Fibroblast of mammary gland (primary cell): Measurements from ENCODE around the gene C16orf54.
"Not testable (repeated sequence)": the region's sequence is repeated elsewhere in the genome, so short reads cannot be mapped to it uniquely, and the experiment has no call there.

Experiments
- DNase-seq: peaks from one replicate; pipeline ENCODE4 v3.0.0-alpha.2; 2010; ENCODE audit warnings: low read depth
- H3K4me3 ChIP-seq: 2 replicates; pipeline ENCODE4 v1.5.1; 2011; ENCODE audit warnings: low read depth, mild to moderate bottlenecking, low read length, moderate library complexity; ENCODE audit not compliant: control insufficient read depth
- TF ChIP-seq, protein P1 (sequence below): conservative IDR thresholded peaks from 2 replicates; pipeline ENCODE4 v1.5.1; 2011; ENCODE audit warnings: low read depth, low read length, inconsistent platforms; ENCODE audit not compliant: control insufficient read depth, insufficient read depth

C16orf54 gene

DNA sequence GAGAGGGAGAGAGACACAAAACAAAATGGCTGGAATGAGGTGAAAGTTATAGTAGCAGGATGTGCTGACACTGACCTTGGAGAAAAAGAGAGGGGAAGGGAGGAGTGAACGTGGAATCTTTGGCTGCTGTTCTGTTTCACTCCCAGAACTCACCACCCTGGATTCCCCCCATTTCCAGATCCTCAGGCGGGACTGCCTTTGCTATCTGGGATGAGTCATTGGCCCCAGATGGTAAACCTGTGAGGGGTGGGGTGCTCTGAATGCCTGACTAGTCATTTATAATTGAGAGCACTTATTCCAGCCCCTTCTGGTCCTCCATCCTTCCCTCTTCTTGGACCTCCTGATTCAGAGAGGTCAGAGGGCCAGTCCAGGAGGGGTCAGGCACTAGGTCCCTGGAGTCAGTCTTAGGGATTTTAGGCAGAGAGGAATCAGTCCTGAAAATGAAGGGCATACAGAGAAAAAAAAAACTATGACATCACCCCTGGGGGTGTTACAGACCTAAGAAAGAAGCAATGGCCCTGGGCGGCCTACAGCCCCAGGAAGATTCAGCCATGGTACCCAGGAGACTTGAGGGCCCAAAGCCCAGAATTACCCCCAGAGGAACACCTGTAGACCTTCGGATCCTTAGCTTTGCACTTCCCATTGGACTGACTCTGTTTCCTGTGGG lies 30.1 kb upstream of the C16orf54 start:
- H3K4me3 ChIP-seq: no peak overlapping the region
- DNase-seq: peak; percentile 53
- TF ChIP-seq, protein P1, sequence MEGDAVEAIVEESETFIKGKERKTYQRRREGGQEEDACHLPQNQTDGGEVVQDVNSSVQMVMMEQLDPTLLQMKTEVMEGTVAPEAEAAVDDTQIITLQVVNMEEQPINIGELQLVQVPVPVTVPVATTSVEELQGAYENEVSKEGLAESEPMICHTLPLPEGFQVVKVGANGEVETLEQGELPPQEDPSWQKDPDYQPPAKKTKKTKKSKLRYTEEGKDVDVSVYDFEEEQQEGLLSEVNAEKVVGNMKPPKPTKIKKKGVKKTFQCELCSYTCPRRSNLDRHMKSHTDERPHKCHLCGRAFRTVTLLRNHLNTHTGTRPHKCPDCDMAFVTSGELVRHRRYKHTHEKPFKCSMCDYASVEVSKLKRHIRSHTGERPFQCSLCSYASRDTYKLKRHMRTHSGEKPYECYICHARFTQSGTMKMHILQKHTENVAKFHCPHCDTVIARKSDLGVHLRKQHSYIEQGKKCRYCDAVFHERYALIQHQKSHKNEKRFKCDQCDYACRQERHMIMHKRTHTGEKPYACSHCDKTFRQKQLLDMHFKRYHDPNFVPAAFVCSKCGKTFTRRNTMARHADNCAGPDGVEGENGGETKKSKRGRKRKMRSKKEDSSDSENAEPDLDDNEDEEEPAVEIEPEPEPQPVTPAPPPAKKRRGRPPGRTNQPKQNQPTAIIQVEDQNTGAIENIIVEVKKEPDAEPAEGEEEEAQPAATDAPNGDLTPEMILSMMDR: no peak

DNA sequence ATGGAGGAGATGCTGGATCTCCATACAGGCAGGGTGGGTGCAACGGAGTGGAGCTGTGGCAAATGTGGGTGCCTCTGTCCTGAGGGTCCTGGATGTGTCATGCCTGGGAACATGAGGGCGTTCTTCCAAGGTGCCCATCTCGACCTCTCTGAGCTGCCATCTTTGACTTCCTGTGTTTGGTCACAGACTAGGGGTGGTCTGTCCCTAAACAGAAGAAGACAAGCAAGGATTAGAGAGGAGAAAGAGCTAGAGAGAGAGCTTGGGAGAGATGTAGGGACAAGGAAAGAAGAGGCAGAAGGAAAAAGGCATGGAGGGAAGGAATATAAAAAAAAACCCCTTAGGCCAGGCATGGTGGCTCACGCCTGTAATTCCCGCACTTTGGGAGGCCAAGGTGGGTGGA lies 28.9 kb upstream of the C16orf54 start:
- TF ChIP-seq, protein P1: no peak
- no peak for DNase-seq
- H3K4me3 ChIP-seq: no peak overlapping the region

DNA sequence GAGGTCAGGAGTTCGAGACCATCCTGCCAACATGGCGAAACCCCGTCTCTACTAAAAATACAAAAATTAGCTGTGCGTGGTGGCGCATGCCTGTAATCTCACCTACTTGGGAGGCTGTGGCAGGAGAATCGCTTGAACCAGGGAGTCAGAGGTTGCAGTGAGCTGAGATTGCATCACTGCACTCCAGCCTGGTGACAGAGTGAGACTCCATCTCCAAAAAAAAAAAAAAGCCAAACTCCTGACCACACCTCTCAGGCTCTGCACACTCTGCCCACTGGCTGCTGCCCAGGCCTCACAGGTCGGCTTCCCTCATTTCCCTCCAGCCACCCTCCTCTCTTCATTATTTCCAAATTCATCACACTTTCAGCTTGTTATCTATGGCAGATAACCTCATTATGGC lies 26.5 kb upstream of the C16orf54 start:
- not testable (repeated sequence) for H3K4me3 ChIP-seq, DNase-seq

DNA sequence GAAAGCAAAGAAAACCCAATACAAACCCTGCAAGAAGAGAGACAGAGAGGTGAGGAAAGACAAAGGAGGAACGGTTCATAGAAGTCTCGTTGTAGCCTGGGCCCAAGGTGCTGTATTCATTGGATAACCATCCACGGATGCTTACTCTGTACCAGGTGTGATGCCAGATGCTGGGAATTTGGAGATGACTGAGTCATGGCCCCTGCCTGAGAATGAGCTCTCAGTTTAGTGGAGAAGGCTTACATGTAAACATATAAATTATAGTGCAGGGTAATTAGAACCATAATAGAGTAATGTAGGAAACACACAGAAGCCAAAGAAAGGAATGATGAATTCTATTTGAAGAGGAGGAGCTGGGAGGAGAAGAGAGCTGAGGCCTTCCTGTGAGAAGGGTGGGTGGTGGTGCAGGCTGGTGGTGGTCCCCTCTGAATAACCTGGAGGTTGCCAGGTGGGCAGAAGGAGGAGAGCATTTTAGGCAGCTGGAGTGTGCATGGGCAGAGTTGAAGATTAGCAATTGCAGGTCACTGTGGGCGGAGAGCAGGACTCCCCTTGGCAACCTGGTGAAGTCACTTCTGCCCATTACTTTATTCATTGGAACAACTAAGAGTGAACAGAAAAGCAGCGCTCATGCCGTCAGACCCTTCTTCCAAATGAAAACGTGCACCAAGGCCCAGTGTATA lies 24.6 kb upstream of the C16orf54 start:
- TF ChIP-seq, protein P1: no peak
- no peak for DNase-seq
- H3K4me3 ChIP-seq: no peak overlapping the region

DNA sequence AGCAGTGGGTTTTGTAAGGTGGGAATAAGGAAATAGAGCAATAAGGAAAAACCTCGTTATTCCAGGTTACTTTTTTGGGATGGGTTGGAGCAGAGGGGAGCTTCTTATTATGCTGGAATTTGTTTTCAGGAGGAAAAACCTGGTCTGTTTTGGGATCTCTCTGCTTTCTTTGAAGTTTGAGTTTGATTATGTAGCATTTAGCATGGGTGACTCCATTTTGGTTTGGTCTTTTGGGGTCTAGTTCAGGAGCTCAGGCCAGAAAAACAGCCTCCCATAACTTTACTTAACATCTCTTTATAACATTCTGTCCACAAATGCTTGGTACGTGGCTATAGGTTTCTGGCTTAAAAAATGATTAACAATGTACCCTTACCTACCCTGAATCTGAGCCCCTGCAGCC lies 23.7 kb upstream of the C16orf54 start:
- H3K4me3 ChIP-seq: no peak overlapping the region
- no peak for DNase-seq
- TF ChIP-seq, protein P1: no peak

DNA sequence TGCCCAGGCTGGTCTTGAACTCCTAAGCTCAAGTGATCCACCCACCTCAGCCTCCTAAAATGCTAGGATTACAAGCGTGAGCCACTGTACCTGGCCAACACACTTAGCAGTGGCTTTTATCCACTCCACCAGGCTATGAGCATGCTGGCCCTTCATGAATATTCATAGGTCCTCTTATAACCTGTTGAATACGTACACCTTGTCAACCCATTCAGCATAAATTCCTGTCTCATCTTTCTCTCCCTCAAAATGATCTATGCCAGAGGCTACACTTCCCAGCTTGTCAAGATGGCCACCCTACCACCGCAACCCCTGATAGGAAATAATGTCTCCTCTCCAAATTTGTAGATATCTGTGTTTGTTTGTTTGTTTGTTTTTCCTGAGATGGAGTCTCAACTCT lies 21.3 kb upstream of the C16orf54 start:
- no peak overlapping the region for H3K4me3 ChIP-seq
- no peak for DNase-seq
- TF ChIP-seq, protein P1: no peak

DNA sequence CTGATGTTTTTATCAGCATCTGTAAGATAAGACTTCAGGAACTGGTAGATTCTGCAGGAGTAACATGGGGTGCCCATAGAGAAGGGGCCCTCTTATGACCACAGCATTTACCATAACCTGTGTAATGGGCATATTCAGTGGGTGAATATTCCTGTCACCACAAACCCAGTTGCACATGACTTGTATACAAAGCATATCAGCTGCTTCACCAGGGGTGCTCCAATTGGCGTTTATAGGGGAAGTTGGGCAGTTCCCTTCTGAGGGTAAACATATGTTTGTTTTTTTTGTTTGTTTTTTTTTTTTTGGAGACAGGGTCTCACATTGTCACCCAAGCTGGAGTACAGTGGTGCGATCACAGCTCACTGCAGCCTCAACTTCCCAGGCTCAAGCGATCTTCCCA lies 20.8 kb upstream of the C16orf54 start:
- no peak overlapping the region for H3K4me3 ChIP-seq
- TF ChIP-seq, protein P1: no peak

More for the DNA sequence above, 20.8 kb upstream of the C16orf54 start:
- no peak for DNase-seq
